Kidney tubule cell (primary cell): Measurements from ENCODE around the gene C1orf167.

Experiments
- DNase-seq: peaks from one replicate; pipeline ENCODE4 v3.0.0-alpha.2; 2018; ENCODE audit warnings: low spot score

The C1orf167 gene

DNA sequence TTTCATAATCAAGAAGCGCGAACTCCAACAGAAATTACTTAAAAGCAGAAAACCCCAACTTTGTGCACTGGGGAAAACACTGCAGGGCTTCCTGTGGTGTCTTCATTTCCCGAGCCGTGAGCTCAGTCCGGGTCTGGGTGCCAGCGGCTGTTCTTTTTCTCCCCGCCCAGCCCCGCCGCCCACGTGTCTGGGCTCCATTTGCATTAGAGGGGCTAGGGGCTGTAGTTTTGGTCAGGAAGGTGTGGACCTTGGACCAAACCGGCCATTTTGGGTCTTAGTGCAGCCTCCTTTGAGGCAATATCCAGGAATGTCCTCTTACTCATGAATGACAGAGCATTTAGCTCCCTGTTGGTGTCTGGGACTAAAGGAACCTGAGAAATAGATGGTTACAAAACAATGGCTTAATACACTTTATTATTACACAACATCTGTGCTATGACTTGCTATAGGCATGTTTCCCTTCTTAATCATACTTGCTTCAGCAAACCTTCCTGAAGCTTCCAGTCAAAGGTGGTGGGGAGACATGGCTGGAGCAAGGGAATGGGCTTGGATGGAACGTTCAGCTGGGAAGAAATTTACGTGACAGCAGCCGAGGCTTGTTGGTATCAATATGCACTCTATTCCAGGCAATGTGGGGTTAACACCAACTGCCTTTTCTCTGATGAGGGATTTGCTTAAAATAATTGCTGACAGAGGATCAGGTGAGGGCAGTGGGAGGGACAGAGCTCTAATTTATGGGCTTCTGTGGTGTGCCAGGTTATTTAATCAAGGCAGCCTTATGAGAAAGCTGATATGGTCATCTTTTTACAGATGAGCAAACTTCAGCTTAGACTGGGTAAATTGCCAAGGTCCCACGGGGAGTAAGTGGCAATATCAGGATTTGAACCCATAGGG lies 25.0 kb upstream of the C1orf167 start:
- DNase-seq: peak; percentile 88

DNA sequence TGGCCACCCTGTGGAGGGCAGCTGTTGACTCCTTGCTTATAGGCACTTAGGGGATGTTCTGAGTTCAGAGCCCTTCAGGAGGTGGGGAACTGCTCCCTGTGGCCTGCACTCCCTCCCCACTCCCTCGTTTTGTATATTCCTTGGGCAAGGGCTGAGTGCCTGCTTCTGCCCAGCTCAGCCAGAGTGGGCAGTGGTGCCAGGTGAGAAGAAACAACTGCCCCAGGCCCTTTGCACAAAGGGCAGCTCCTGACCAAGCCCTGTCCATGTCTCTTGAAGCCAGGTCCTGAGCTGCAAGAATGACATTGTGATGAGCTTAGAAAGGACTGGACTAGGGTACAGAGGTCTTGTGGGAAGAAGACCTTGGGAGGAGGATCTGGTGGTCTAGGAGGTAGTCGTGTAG lies 23.9 kb upstream of the C1orf167 start:
- DNase-seq: no peak

DNA sequence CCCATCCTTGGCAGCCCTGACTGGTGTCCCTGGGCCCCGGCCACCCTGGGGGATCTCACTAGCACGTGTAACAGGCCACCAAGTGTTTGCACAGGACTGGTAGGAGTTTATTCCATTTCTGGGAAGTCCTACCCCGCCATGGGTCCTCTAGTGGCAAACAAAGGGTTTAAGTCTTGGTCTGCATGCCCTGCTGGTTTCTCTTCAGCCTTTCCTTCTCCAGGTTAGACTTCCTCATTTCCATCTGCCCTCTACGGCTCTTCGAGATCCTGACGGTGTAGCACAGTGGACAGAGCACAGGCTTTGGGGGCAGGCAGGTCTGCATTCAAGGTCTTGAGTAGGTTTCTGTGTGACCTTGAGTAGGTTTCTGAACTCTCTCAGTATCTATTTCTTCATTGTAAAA lies 23.2 kb upstream of the C1orf167 start:
- no peak for DNase-seq

DNA sequence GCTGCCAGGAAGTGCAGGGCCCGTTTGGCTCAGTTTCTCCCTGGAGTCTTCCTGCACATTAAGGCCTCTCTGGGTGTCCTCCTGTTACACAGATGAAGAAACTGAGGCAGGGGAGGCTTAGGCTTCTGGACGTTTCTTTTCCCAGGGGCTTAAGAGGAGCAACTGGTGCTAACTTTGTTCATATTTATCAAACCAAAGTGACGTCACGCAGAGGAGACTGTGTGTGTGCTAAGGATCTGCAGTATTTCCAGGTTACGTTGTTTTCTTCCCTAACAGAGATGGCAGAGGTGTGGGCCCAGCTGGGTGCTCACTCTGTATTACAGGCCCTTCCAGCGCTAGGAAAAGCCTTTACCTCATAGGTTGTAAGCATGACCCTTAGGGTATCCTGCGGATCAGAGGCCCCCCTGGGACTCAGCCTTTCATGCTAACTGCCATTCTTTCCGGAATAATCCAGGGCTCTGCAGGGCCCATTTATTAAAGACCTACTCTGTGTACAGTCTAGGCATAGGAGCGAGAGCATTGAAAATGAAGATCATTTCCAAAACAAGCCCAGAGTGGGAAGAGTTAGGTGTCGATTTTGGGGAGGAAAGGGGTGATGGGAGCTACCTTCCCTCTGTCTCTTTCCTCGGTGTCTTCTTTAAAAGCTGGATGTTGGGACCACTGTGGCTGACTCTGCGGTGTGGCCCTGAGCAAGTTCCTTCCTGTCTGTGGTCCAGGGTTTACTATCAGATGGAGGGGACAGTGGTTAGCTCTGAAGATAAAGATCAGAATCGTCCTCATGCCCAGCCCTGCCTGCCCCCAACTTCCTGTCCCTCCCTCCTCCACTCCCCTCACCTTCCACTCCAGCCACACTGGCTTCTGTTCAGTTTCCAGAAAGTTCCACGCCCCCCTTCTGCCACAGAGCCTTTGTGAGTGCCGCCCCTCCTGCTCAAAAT lies 21.5 kb upstream of the C1orf167 start:
- DNase-seq: no peak

DNA sequence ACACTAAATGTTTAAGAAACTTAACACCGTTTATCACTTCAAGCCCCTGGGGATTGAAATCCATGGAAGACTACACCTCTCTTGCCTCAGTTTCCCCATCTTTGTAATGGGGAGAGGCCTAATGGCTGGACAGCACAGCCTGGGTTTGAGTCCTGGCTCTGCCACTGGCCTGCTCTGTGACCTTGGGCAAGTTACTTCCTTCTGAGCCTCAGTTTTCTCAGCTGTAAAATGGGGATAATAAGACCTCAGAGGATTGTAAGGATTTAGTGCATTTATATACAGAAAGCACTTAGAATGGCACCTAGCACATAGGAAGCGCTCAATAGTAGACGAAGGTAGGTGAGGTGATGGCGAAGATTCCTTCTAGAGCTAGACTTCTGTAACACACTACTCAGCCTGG lies 20.5 kb upstream of the C1orf167 start:
- DNase-seq: no peak

DNA sequence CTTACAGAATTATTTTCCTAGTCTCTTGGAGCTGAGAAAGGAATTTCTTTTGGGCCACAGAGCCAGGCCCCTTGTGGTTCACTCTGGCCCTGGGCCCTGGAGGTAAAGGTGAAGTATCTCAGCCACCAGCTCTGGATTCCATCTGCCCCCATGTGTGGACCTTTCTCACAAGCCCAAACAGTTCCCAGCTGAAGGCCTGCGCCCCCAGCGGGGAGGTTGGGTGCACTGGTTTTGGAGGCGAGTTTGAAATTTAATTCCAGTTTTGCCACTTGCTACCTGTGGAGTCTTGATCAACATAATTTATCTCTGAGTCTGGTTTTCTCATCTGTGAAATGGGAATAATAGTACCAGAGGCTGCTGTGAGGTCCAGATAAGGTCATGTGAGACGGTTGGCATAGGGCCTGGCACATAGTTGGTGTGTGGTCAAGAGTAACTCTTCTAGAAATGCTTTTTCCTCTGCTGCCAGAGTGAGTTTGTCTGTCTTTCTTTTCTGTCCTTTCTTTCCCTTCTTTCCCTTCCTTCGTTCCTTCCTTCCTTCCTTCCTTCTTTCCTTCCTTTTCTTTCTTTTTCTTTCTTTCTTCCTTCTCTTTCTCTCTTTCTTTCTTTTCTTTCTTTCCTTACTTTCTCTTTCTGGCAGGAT lies 20.0 kb upstream of the C1orf167 start:
- peak; percentile 15 for DNase-seq

DNA sequence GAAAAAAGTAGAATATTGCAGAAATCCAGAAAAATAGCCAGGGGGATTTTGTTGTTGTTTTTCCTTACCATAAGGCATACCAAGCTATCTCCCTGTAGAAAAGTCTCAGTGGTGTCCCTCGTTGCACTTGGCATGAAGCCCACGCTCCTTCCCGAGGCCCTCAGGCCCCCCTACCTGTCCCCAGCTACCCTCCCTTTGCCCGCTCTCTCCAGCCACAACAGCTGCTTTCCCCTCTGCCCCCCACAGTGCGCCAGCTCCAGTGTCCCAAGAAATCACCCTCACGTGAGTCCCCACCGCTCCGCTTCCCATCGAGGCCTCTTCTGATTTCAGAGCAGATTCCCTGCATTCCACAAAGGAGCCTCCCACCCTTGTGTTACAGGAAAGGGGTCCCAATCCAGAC lies 17.7 kb upstream of the C1orf167 start:
- DNase-seq: no peak

DNA sequence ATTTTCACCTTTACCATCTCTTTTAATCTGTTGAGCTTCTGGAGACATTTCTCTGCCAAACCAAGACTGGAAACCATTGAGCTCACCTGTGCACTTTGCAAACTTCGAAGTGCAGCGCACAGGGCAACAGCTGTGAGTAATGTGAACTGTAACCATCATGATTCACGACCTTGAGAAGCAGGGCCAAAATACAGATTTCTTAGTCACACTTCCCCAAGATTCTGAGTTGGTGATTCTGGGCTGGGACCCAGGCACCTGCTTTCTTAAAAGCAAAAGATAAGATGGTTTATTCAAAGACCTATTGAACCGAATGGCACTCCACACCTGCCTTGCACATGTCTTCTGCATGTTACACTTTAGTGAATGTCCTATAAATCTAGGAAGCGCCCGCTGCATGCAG lies 15.9 kb upstream of the C1orf167 start:
- DNase-seq: peak; percentile 34

DNA sequence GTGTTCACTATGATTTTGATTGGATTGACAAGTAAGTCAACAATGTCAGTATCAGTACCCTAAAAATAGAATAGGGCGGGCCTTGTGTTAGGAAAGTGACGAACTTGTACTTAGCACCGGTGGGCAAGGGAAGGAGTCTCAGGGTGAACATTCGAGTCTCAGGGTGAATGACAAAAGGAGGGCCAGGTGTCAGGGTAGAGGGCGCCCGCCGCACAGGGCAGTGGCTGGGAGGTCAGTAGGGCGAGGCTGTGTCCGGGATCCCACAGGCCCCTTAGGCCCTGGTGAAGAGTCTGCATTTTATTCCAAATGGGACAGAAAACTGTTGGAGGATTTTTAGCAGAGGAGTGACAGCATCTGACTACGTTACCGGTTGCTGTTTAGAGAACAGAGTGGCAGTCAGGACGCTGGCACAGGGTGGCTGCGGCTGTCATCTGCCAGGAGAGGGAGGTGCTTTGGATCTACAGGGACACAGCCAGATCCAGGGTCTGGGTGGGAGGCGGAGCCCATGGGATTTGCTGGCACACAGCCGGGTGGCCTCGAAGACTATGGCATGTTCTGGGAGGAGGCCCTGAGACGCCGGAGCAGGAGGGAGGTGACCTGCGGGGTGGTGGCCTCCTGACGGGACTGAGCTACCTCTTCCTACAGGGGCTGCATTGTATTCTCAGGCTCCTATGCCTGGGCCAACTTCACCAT lies 15.1 kb upstream of the C1orf167 start:
- DNase-seq: no peak

DNA sequence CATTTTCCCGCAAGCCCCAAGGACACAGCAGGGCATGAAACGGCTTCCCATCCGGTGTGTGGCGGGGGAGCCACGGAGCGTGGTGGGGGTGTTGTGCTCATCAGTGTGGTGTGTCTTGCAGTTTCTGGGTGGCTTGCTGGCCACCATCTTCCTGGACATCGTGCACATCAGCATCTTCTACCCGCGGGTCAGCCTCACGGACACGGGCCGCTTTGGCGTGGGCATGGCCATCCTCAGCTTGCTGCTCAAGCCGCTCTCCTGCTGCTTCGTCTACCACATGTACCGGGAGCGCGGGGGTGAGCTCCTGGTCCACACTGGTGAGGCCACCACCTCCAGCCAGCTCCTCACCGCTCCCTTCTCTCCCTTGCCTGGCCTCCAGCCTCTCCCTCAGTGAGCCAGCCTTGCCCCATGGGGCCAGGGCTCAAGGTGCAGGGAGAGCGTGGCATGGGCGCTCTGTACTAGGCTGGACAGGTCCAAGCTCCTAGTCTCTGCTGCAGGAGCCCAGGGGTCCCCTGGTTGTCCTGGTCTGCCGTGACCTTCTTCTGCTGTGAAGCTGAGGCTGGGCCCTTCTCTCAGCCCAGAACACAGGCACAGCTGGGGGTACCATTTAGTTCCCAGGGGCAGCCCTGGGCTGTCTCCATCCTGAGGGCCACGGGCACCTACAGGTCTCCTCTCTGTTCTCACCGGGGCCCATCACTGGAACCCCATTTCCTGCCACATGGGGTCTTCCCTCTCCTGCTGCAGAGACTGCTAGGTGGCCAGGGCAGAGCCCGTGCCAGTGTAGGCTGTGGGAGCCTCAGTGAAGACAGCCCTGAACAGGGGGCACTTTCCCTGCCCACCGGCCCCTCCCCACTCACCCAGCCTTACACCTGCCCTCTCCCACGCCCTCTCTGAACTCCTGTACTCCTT lies 13.4 kb upstream of the C1orf167 start:
- DNase-seq: no peak

DNA sequence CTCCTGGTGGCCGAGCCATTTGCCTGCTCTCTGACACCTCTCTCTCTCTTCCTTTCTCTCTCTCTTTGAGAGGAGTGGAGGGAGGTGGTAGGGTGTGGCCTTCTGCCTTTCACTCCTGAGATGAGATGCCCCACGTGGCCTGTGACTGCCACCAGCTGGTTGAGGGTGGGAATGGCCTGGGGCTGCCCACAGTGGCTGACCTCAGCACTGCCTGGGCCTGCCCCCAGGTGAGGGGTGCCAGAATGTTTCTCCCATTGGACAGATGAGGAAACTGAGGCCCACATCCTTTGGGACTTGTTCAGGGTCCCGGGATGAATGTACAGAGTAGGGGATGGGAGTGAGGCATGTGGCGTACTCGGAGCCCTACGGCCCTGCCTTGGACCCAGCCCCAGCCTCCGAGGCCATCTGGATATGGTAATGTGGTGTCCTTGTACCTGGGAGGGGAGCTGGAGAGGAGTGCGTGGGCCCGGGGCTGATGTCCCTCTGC lies 12.7 kb upstream of the C1orf167 start:
- DNase-seq: peak; percentile 67

DNA sequence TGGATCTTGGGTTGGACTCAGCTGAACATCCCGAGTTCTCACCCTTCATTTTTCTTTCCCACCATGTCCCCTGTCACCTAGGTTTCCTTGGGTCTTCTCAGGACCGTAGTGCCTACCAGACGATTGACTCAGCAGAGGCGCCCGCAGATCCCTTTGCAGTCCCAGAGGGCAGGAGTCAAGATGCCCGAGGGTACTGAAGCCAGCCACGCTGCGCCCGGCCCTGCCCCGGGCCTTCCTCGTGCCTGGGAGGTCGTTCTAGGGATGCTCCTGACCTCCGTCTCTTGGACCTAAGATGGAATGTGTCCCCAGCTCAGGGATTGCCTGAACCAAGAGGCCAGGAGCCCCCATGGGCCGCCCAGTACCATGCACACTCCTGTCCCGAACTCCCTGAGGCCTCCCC lies 12.0 kb upstream of the C1orf167 start:
- no peak for DNase-seq

DNA sequence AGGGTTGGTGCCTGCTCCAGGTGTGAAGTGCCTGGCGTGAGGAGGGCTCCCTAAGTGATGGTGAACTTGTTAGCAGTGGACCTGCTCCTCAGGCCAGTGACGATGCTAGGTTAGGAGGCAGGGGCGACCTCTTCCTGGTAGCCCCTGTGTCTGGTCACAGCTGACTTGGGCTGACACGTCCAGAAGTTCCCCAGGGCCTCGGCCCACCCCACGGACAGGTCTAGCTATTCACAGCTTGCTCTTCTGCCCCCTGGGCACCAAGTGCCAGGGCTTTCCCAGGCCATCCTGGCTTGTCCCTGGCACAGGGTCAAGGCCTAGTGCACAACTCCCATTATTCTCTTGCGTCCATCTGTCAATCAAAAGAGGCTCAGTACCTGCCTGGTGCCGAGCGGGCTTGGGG lies 10.9 kb upstream of the C1orf167 start:
- DNase-seq: no peak

DNA sequence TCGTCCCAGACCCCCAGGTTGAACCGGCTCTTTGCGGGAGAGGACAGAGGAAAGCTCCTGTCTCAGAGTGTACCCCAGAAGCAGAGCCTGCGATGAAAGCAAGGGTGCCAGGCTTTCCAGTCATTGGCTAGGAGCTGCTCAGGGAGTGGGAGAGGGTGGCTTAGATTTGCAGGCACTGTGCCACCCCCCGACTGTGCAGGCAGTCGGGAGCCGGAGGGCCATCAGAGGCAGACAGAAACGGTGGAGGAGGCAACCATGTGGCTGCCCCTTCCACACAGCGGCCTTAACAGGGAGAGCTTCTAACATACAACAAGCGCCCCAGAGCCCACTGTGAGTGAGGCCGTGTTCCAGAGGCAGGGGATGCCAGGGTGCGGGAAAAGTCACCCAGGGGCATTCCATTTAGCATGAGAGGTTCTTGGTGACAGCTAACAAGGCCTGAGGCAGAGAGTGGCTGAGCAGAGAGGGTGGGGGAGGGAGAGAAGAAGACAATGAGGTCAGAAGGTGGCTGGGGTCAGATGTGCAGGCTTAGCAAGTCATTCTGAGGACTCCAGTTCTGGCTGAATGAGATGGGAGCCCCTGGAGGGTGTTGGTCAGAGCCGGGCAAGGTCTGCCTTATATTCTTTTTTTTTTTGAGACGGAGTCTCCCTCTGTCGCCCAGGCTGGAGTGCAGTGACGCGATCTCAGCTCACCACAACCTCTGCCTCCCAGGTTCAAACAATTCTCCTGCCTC lies 9.5 kb upstream of the C1orf167 start:
- DNase-seq: no peak

DNA sequence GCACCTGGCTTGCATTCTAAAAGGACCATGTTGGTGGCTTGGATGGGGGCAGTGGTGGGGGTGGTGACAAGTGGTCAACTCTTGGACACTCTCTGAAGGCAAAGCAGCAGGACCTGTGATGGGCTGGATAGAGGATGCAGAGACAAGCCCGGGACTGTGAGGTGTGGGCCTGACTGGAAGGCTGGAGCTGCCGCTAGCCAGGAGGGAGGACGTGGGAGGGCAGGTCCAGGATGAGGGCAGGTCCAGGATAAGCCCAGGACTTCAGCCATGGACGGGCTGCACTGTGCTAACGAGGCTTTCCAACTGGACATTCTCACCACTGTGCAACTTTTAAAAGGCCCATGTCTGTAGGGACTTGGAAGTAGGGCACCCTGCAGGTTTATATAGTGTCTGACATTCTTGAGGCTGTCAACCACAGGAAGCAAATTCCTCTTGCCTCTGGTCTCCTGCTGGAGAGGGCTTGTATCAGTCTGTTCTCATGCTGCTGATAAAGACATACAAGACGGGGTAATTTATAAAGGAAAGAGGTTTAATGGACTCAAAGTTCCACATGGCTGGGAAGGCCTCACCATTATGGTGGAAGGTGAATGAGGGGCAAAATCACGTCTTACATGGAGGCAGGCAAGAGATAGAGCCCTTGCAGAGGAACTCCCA lies 8.3 kb upstream of the C1orf167 start:
- no peak for DNase-seq

DNA sequence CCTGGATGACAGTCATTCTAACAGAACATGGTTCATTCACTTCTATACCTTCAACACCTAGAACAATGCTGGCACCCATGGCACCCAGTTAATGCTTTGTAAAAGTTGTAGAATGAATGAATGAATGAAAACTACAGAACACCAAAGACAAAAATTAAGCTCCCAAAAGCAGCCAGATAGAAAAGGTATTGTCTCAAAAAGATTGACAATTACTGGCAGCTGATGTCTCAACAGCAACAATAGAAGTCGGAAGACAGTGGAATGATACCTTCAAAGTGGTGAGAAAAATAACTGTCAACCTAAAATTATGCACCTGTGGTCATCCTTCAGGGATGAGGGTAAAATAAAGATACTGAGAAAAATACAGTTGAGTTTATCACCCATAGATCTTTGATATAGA lies 4.9 kb upstream of the C1orf167 start:
- DNase-seq: no peak

DNA sequence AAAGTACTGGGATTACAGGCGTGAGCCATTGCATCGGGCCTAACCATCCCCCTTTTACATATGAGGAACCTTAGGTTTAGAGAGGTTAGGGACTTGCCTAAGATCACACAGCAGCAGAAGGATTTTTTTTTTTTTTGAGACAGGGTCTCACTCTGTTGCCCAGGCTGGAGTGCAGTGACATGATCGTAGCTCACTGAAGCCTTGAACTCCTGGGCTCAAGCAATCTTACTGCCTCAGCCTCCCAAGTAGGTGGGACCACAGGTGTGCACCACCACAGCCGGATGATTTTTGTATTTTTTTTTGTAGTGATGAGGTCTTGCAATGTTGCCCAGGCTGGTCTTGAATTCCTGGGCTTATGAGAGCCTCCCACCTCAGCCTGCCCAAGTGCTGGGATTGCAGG lies 2.2 kb upstream of the C1orf167 start:
- DNase-seq: no peak

DNA sequence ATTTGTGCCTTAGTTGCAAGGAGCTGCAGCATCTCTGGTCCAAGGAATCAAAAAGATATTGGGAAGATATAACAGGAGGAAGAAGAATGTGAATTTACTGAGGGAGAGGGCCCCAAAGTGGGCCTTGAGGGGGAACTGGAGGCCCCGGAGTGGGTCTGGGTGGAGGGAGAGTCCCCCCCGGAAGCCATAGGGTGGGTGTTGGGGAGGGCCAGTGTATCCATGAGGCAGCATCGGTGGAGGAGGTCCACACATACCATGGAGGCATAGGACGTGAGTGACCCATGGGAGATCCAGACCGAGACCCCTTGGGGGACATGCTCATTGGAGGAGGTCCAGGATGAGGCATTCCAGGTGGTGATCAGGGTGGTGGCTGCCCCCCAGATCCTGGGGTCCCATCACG lies 708 bp upstream of the C1orf167 start:
- no peak for DNase-seq

DNA sequence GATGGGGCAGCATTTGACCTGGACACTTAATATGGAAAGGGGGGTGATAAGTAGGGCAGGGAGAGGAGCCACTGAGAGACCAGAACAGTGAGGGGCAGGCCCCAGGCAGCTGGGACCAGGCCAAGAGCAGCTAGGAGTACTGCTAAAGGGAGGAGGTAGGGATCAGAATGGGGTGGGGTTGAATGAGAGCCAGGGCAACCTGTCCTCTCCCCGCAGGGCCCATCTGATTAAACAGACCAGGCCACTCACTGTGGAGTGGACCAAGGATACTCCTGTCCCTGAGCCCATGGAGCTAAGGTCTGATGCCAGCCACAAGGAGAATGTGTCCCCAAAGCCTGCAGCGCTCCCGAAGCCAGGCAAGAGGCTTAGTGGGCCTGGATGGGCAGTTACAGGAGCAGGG lies 2.1 kb downstream of the C1orf167 start:
- DNase-seq: no peak

DNA sequence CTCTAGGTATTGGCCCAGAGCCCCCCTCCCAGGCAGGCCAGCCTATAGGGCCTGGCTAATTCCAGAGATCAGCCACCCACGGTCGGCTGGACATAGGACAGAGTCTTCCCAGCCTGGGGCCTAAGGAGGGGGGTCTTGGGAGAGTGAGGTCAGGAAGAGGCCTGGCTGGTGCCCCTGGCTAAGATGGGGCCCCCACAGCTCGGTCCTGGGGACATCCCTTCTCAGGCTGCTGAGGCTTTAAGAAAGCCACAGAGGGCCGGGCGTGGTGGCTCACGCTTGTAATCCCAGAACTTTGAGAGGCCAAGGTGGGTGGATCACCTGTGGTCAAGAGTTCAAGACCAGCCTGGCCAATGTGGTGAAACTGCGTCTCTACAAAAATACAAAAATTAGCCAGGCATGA lies 2.5 kb downstream of the C1orf167 start:
- DNase-seq: no peak
